ENCODE measurements around the gene CCNG1. TPM values are rescaled to one million over a fixed set of nuclear protein-coding genes. Genes with fewer than 3 reads are reported as not detected.
A peak's percentile ranks its signal among the peaks of the same experiment; 100 is the strongest.

CCNG1 gene
- total and polyA plus RNA-seq, 9 of the 15 experiments (the other 6 are each of a cell fraction or from before 2014, with no cell fraction given), result 121 to 293 (median 245) TPM

- H2AFZ ChIP-seq (ENCODE audit: low read depth, low read length), result 0 out of 2 replicates have a peak overlapping the region, but pooled peaks have one; percentile 30
- no peak overlapping the region; the same call in 2 of the 3 replicates for H3K27ac ChIP-seq (ENCODE audit: extremely low read depth, low read depth, low read length)
- H3K27me3 ChIP-seq (ENCODE audit: control insufficient read depth in 2 of 2, insufficient read depth in 2 of 2, low read length in 2 of 2), result no peaks in the 10 kb centered on the region
- FAIRE-seq, result no peak
- no TSS peak for BruUV-seq (replicated peaks)
- peaks cover 3 to 19% of the 10 kb centered on the region in 2 experiments; a peak in 4 of 5 replicates for H3K4me1 ChIP-seq (replicated peaks in 1 of 2; ENCODE audit: control insufficient read depth in 2 of 2, insufficient read depth in 2 of 2, low read length in 2 of 2)
- WGBS (ENCODE audit: insufficient coverage, low coverage, missing lambda C conversion rate), result 7% methylated on average over 5 of the region's 5 CpGs
- POLR2A ChIA-PET, result interaction anchor here (0.7 kb wide), 1 partner anchor 25 kb away, joined by 3 read pairs; no protein-coding TSS in a partner anchor
- no peaks in the 10 kb centered on the region for H3K9me3 ChIP-seq (replicated peaks; ENCODE audit: control insufficient read depth, insufficient read depth, low read depth, low read length)
- H3K36me3 ChIP-seq (ENCODE audit: control insufficient read depth, insufficient read depth, low read length), result no peaks in the 10 kb centered on the region; the same call in 2 of the 3 replicates
- peak in 1 of 4 experiments; percentile 41 for DNase-seq (ENCODE audit: extremely low read depth in 1 of 4, low spot score in 3 of 4)
- H3K4me3 ChIP-seq, result no peak overlapping the region
- H3K4me2 ChIP-seq (ENCODE audit: insufficient read depth, low read length), result no peak overlapping the region
- ATAC-seq, result no peak
- H3K9me1 ChIP-seq (ENCODE audit: control insufficient read depth, insufficient read depth, low read length), result no peaks in the 10 kb centered on the region
- H4K20me1 ChIP-seq (replicated peaks; ENCODE audit: control insufficient read depth, insufficient read depth, low read length), result peaks cover 6% of the 10 kb centered on the region; the same call in 1 of the 2 replicates
- peaks cover 28% of the 10 kb centered on the region for H3K79me2 ChIP-seq (ENCODE audit: control insufficient read depth, insufficient read depth, low read length)
- intact Hi-C loops (cut with micrococcal nuclease) (no loop called here), in situ Hi-C loops (cut with MboI) (loop anchor here (5.0 kb wide), 1 partner anchor 46 kb away; no protein-coding TSS in a partner anchor)
- no peak overlapping the region; a peak in 1 of 4 replicates for H3K9ac ChIP-seq (ENCODE audit: insufficient read depth in 1 of 2, low read depth in 2 of 2, low read length in 2 of 2)
- CTCF ChIA-PET (ENCODE audit: low intra/inter-chr PET ratio), result no interaction called here
- TF ChIP-seq NCOR1 (IDR thresholded peaks at IDR 0.05) (no peak), SRF (CRISPR knock-in tag; IDR thresholded peaks at IDR 0.05) (no peak), SNRNP70 (optimal IDR thresholded peaks at IDR 0.05; ENCODE audit: low read depth, low read length) (no peak), SETDB1 (IDR thresholded peaks at IDR 0.05; ENCODE audit: low read length) (no peak), ZNF280A (IDR thresholded peaks at IDR 0.05; ENCODE audit: low read depth, partially characterized antibody) (no peak), ZNF444 (CRISPR knock-in tag; IDR thresholded peaks at IDR 0.05) (no peak), ATF1 (CRISPR knock-in tag; IDR thresholded peaks at IDR 0.05) (no peak), ATF1 (tag; IDR thresholded peaks at IDR 0.05) (peak; percentile 18; the same call in 1 of the 2 replicates), HEY1 (CRISPR knock-in tag; IDR thresholded peaks at IDR 0.05; ENCODE audit: borderline replicate concordance) (no peak), THRB (CRISPR knock-in tag; conservative IDR thresholded peaks at IDR 0.05) (0 out of 2 replicates have a peak, but pooled peaks have one; percentile 38), LARP7 (IDR thresholded peaks at IDR 0.05) (0 out of 2 replicates have a peak, but pooled peaks have one; percentile 34), ZNF311 (CRISPR knock-in tag; IDR thresholded peaks at IDR 0.05) (no peak), KLF10 (CRISPR knock-in tag; IDR thresholded peaks at IDR 0.05) (no peak), SREBF1 (IDR thresholded peaks at IDR 0.05; ENCODE audit: borderline replicate concordance, low read depth, low read length) (no peak), SMARCE1 (IDR thresholded peaks at IDR 0.05) (no peak), ZNF175 (CRISPR knock-in tag; IDR thresholded peaks at IDR 0.05; ENCODE audit: low read depth) (no peak), KLF13 (tag; IDR thresholded peaks at IDR 0.05; ENCODE audit: borderline replicate concordance, low read depth) (no peak), NR2C1 (IDR thresholded peaks at IDR 0.05) (no peak), NR2C1 (tag; IDR thresholded peaks at IDR 0.05) (no peak), HMGN3 (IDR thresholded peaks at IDR 0.05; ENCODE audit: borderline replicate concordance, extremely low read depth, insufficient read length, low read depth, low read length) (no peak), TOE1 (IDR thresholded peaks at IDR 0.05; ENCODE audit: borderline replicate concordance) (0 out of 2 replicates have a peak, but pooled peaks have one; percentile 23), TOE1 (CRISPR knock-in tag; IDR thresholded peaks at IDR 0.05; ENCODE audit: borderline replicate concordance, low read depth) (no peak), ZNF589 (CRISPR knock-in tag; IDR thresholded peaks at IDR 0.05; ENCODE audit: low read depth) (peak; percentile 32; the same call in 1 of the 2 replicates)
Measured at GRCh38 chr5:163433271-163433670, 4.1 kb upstream of the CCNG1 start.
